Measurements from ENCODE around the gene ZSCAN20.

DNA sequence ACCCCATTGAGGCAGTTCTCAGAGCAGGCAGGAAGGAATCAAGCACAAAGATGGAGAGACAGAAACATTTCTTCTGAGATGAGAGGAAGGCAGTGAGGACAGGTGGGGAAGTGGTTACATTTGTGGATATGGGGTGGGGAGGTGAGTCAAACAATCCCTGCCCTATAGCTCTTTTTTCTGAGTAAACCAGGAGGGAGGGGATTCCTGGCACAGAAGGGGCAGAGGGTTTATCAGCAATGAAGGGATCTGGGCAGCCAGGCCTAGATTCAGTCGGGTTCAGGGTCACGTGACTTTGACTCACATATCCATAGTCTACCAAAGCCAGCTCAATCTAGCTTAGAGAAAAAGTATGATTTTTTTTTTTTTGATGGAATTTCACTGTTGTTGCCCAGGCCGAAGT lies 25.9 kb upstream of the ZSCAN20 start:
- TF ChIP-seq, protein P1, sequence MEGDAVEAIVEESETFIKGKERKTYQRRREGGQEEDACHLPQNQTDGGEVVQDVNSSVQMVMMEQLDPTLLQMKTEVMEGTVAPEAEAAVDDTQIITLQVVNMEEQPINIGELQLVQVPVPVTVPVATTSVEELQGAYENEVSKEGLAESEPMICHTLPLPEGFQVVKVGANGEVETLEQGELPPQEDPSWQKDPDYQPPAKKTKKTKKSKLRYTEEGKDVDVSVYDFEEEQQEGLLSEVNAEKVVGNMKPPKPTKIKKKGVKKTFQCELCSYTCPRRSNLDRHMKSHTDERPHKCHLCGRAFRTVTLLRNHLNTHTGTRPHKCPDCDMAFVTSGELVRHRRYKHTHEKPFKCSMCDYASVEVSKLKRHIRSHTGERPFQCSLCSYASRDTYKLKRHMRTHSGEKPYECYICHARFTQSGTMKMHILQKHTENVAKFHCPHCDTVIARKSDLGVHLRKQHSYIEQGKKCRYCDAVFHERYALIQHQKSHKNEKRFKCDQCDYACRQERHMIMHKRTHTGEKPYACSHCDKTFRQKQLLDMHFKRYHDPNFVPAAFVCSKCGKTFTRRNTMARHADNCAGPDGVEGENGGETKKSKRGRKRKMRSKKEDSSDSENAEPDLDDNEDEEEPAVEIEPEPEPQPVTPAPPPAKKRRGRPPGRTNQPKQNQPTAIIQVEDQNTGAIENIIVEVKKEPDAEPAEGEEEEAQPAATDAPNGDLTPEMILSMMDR (conservative IDR thresholded peaks at IDR 0.05): no peak
- no peak for TF ChIP-seq ZFX (IDR thresholded peaks at IDR 0.05)
